22Rv1 (cell line): ENCODE measurements around the gene KDM3B.

Experiments used
- CTCF ChIP-seq: fragments of 450-650 bp; IDR thresholded peaks from 2 replicates; pipeline ENCODE4 v1.5.1; 2017; ENCODE audit warnings: mild to moderate bottlenecking
- ZFX ChIP-seq: fragments of 450-650 bp; IDR thresholded peaks from 2 replicates; pipeline ENCODE4 v1.6.1; 2017; ENCODE audit warnings: antibody characterized with exemption, borderline replicate concordance

- TF ChIP-seq CTCF (no peak; the same call in none of the 2 replicates), ZFX (no peak)
These were observed 113.8 kb downstream of the KDM3B start for GRCh38 chr5:138466125-138466899.
